Rectal smooth muscle tissue (tissue), 1 donor: Measurements from ENCODE around the gene TENM4.

Experiments used
- H3K27ac ChIP-seq: one replicate; pipeline ENCODE4 v1.7.0; 2013; ENCODE audit warnings: low read depth, low read length, inconsistent platforms
- H3K27me3 ChIP-seq: one replicate; pipeline ENCODE4 v1.7.0; 2013; ENCODE audit warnings: low read length; ENCODE audit not compliant: control insufficient read depth, insufficient read depth
- H3K36me3 ChIP-seq: one replicate; pipeline ENCODE4 v1.7.0; 2013; ENCODE audit warnings: low read length; ENCODE audit not compliant: control insufficient read depth, insufficient read depth
- H3K4me1 ChIP-seq: one replicate; pipeline ENCODE4 v1.7.0; 2013; ENCODE audit warnings: low read length; ENCODE audit not compliant: control insufficient read depth, insufficient read depth
- H3K4me3 ChIP-seq: one replicate; pipeline ENCODE4 v1.7.0; 2013; ENCODE audit warnings: low read length
- H3K9ac ChIP-seq: one replicate; pipeline ENCODE4 v1.7.0; 2013; ENCODE audit warnings: low read length

TENM4 gene

GRCh38 chr11:79021601-79022000, 419.2 kb downstream of the TENM4 start:
- Histone ChIP-seq H3K36me3 (no peaks in the 10 kb centered on the region), H3K27me3 (no peaks in the 10 kb centered on the region), H3K9ac (no peak overlapping the region), H3K4me1 (no peaks in the 10 kb centered on the region), H3K27ac (no peak overlapping the region), H3K4me3 (no peak overlapping the region)

- Histone ChIP-seq H3K4me1 (no peaks in the 10 kb centered on the region), H3K36me3 (no peaks in the 10 kb centered on the region), H3K4me3 (no peak overlapping the region), H3K9ac (no peak overlapping the region), H3K27me3 (no peaks in the 10 kb centered on the region), H3K27ac (no peak overlapping the region)
Measured at GRCh38 chr11:79019975-79020374, 420.9 kb downstream of the TENM4 start.

GRCh38 chr11:79019277-79019676, 421.6 kb downstream of the TENM4 start:
- Histone ChIP-seq H3K36me3 (no peaks in the 10 kb centered on the region), H3K4me1 (no peaks in the 10 kb centered on the region), H3K27ac (no peak overlapping the region), H3K9ac (no peak overlapping the region), H3K4me3 (no peak overlapping the region), H3K27me3 (no peaks in the 10 kb centered on the region)

- no peaks in the 10 kb centered on the region for H3K27me3 ChIP-seq
- H3K4me3 ChIP-seq: no peak overlapping the region
- no peaks in the 10 kb centered on the region for H3K4me1 ChIP-seq
- H3K9ac ChIP-seq: no peak overlapping the region
- H3K36me3 ChIP-seq: no peaks in the 10 kb centered on the region
- no peak overlapping the region for H3K27ac ChIP-seq
Measured at GRCh38 chr11:79018371-79018849, 422.4 kb downstream of the TENM4 start.

- Histone ChIP-seq H3K27ac (no peak overlapping the region), H3K9ac (no peak overlapping the region), H3K36me3 (no peaks in the 10 kb centered on the region), H3K4me3 (no peak overlapping the region), H3K27me3 (no peaks in the 10 kb centered on the region), H3K4me1 (no peaks in the 10 kb centered on the region)
Measured at GRCh38 chr11:79017811-79018210, 423.0 kb downstream of the TENM4 start.

GRCh38 chr11:79013509-79013908, 427.3 kb downstream of the TENM4 start:
- H3K4me1 ChIP-seq: no peaks in the 10 kb centered on the region
- H3K4me3 ChIP-seq: no peak overlapping the region
- no peak overlapping the region for H3K9ac ChIP-seq
- no peaks in the 10 kb centered on the region for H3K36me3 ChIP-seq
- H3K27ac ChIP-seq: no peak overlapping the region
- no peaks in the 10 kb centered on the region for H3K27me3 ChIP-seq

- Histone ChIP-seq H3K27ac (no peak overlapping the region), H3K27me3 (no peaks in the 10 kb centered on the region), H3K4me3 (no peak overlapping the region), H3K4me1 (no peaks in the 10 kb centered on the region), H3K9ac (no peak overlapping the region), H3K36me3 (no peaks in the 10 kb centered on the region)
Measured at GRCh38 chr11:79011357-79011756, 429.5 kb downstream of the TENM4 start.

GRCh38 chr11:79007771-79008402, 432.9 kb downstream of the TENM4 start:
- no peak overlapping the region for H3K27ac ChIP-seq
- no peak overlapping the region for H3K9ac ChIP-seq
- no peak overlapping the region for H3K4me3 ChIP-seq
- no peaks in the 10 kb centered on the region for H3K27me3 ChIP-seq
- H3K4me1 ChIP-seq: no peaks in the 10 kb centered on the region
- no peaks in the 10 kb centered on the region for H3K36me3 ChIP-seq

- Histone ChIP-seq H3K9ac (no peak overlapping the region), H3K4me1 (no peaks in the 10 kb centered on the region), H3K36me3 (no peaks in the 10 kb centered on the region), H3K4me3 (no peak overlapping the region), H3K27me3 (no peaks in the 10 kb centered on the region), H3K27ac (no peak overlapping the region)
Measured at GRCh38 chr11:79006854-79007253, 434.0 kb downstream of the TENM4 start.

GRCh38 chr11:78996007-78996406, 444.8 kb downstream of the TENM4 start:
- H3K27me3 ChIP-seq: no peaks in the 10 kb centered on the region
- H3K4me1 ChIP-seq: no peaks in the 10 kb centered on the region
- H3K9ac ChIP-seq: no peak overlapping the region
- H3K27ac ChIP-seq: no peak overlapping the region
- H3K4me3 ChIP-seq: no peak overlapping the region
- no peaks in the 10 kb centered on the region for H3K36me3 ChIP-seq

- Histone ChIP-seq H3K4me1 (no peaks in the 10 kb centered on the region), H3K27ac (no peak overlapping the region), H3K4me3 (no peak overlapping the region), H3K36me3 (no peaks in the 10 kb centered on the region), H3K27me3 (no peaks in the 10 kb centered on the region), H3K9ac (no peak overlapping the region)
Measured at GRCh38 chr11:78995171-78995570, 445.7 kb downstream of the TENM4 start.

GRCh38 chr11:78993802-78994430, 446.9 kb downstream of the TENM4 start:
- no peak overlapping the region for H3K4me3 ChIP-seq
- no peaks in the 10 kb centered on the region for H3K36me3 ChIP-seq
- H3K27ac ChIP-seq: no peak overlapping the region
- no peaks in the 10 kb centered on the region for H3K4me1 ChIP-seq
- H3K27me3 ChIP-seq: no peaks in the 10 kb centered on the region
- H3K9ac ChIP-seq: no peak overlapping the region

- Histone ChIP-seq H3K4me3 (no peak overlapping the region), H3K9ac (no peak overlapping the region), H3K36me3 (no peaks in the 10 kb centered on the region), H3K27me3 (no peaks in the 10 kb centered on the region), H3K4me1 (no peaks in the 10 kb centered on the region), H3K27ac (no peak overlapping the region)
Measured at GRCh38 chr11:78991681-78992080, 449.1 kb downstream of the TENM4 start.
